B cell (primary cell): Measurements from ENCODE around the gene JAML. TPM values are rescaled to one million over a fixed set of nuclear protein-coding genes. Genes with fewer than 3 reads are reported as not detected.

ENCODE experiments used
- ATAC-seq: fragments of 200-7000 bp; cut with Tn5 transposase; one replicate; pipeline ENCODE4 v1.10.0; 2021; ENCODE audit warnings: low read depth, mild to moderate bottlenecking, moderate number of reproducible peaks, moderate library complexity
- CTCF ChIA-PET: fragments of 350-600 bp; sonication (Branson Sonifier 250); formaldehyde crosslinking; loops from one replicate; lab custom pipeline; 2021; ENCODE audit warnings: antibody characterized with exemption, inconsistent platforms; lab: Charles Lee
- POLR2A ChIA-PET: fragments of 350-600 bp; sonication (Branson Sonifier 250); formaldehyde crosslinking; loops from one replicate; lab custom pipeline; 2021; ENCODE audit warnings: antibody characterized with exemption; lab: Charles Lee
- DNase-seq: peaks from one replicate; pipeline ENCODE4 v3.0.0; 2013
- H2AFZ ChIP-seq: 2 replicates; pipeline ENCODE4 v1.6.1; 2012; ENCODE audit warnings: mild to moderate bottlenecking, low read depth, low read length; ENCODE audit not compliant: insufficient read depth, poor library complexity, severe bottlenecking
- H3K27ac ChIP-seq, 2 donors: 1 replicate in 1 of 2; 2 replicates in 1 of 2; pipeline ENCODE4 v1.5.1; 2012 to 2013; ENCODE audit warnings: low read length in 2 of 2, mild to moderate bottlenecking in 2 of 2, moderate library complexity in 1 of 2
- H3K27me3 ChIP-seq, 4 experiments: fragments of 200-600 bp in 1 of 4; sonication (generic) in 1 of 4; replicated peaks in 1 of 4; 1 replicate in 2 of 4; 2 replicates in 2 of 4; pipeline versions ENCODE4 v1.6.1 to v1.7.0; 2013 to 2016; ENCODE audit warnings: low read length in 3 of 4, mild to moderate bottlenecking in 2 of 4, mixed read lengths in 1 of 4, moderate library complexity in 1 of 4; ENCODE audit not compliant: insufficient read depth in 4 of 4, control insufficient read depth in 3 of 4; ENCODE audit errors: control extremely low read depth in 1 of 4
- H3K36me3 ChIP-seq, 2 experiments: replicated peaks in 1 of 2; 1 replicate in 1 of 2; 2 replicates in 1 of 2; pipeline versions ENCODE4 v1.6.1 to v1.7.1; 2013; ENCODE audit warnings: low read length in 1 of 2; ENCODE audit not compliant: insufficient read depth in 2 of 2, control insufficient read depth in 1 of 2; ENCODE audit errors: control extremely low read depth in 1 of 2, extremely low read depth in 1 of 2
- H3K4me1 ChIP-seq, 2 donors: fragments of 200-600 bp in 1 of 2; sonication (generic) in 1 of 2; 1 replicate in 1 of 2; 2 replicates in 1 of 2; pipeline versions ENCODE4 v1.5.1 to v1.6.1; 2013 to 2017; ENCODE audit warnings: low read length in 2 of 2; ENCODE audit not compliant: control insufficient read depth in 2 of 2, insufficient read depth in 2 of 2
- H3K4me2 ChIP-seq: replicated peaks from 2 replicates; pipeline ENCODE3; 2012; ENCODE audit warnings: mild to moderate bottlenecking, low read depth, low read length; ENCODE audit not compliant: poor library complexity, severe bottlenecking
- H3K4me3 ChIP-seq, 5 experiments: fragments of 200-600 bp in 1 of 5; sonication (generic) in 1 of 5; 1 replicate in 3 of 5; 2 replicates in 2 of 5; pipeline versions ENCODE4 v1.5.1 to v1.7.0; 2011 to 2016; ENCODE audit warnings: low read length in 4 of 5, mild to moderate bottlenecking in 4 of 5, low read depth in 2 of 5, control low read depth in 1 of 5, moderate library complexity in 1 of 5; ENCODE audit not compliant: insufficient read depth in 1 of 5; ENCODE audit errors: control extremely low read depth in 1 of 5, extremely low read depth in 1 of 5
- H3K79me2 ChIP-seq: fragments of 200-600 bp; sonication (generic); one replicate; pipeline ENCODE4 v1.6.0; 2016; ENCODE audit warnings: low read length; ENCODE audit not compliant: control insufficient read depth, insufficient read depth
- H3K9ac ChIP-seq: fragments of 200-600 bp; sonication (generic); 2 replicates; pipeline ENCODE4 v1.6.1; 2017; ENCODE audit warnings: mild to moderate bottlenecking, low read length, moderate library complexity
- H3K9me3 ChIP-seq, 3 donors: one replicate each; pipeline versions ENCODE4 v1.6.1 to v1.7.1; 2013; ENCODE audit warnings: low read length in 2 of 3; ENCODE audit not compliant: control insufficient read depth in 2 of 3, insufficient read depth in 1 of 3; ENCODE audit errors: control extremely low read depth in 1 of 3
- H4K20me1 ChIP-seq: 2 replicates; pipeline ENCODE4 v1.6.0; 2012; ENCODE audit warnings: mild to moderate bottlenecking, low read length; ENCODE audit not compliant: insufficient read depth, control insufficient read depth, poor library complexity, severe bottlenecking
- H3K27ac Mint-ChIP-seq: one replicate; pipeline ENCODE4 v1.8.0; 2021; ENCODE audit warnings: mixed read lengths
- H3K27me3 Mint-ChIP-seq: one replicate; pipeline ENCODE4 v1.8.0; 2021; ENCODE audit warnings: mixed read lengths
- H3K4me1 Mint-ChIP-seq: one replicate; pipeline ENCODE4 v1.8.0; 2021; ENCODE audit warnings: mixed read lengths
- H3K4me3 Mint-ChIP-seq: one replicate; pipeline ENCODE4 v1.8.0; 2021; ENCODE audit warnings: mixed read lengths
- H3K9me3 Mint-ChIP-seq: one replicate; pipeline ENCODE4 v1.8.0; 2022; ENCODE audit warnings: mixed read lengths; ENCODE audit not compliant: insufficient read depth
- CTCF ChIP-seq: fragments of 200-600 bp; IDR thresholded peaks from one replicate; pipeline ENCODE4 v1.8.0; 2022; ENCODE audit warnings: antibody characterized with exemption, mild to moderate bottlenecking
- EZH2 ChIP-seq: IDR thresholded peaks from 2 replicates; pipeline ENCODE4 v1.6.1; 2012; ENCODE audit warnings: borderline replicate concordance, low read depth, mild to moderate bottlenecking, moderate library complexity, low read length; ENCODE audit not compliant: insufficient read depth, poor library complexity, severe bottlenecking
- WGBS: methylation state at CpG from one replicate; pipeline ENCODE4 v1.1.5; 2013; ENCODE audit warnings: missing lambda C conversion rate; ENCODE audit not compliant: insufficient coverage; 5-methylcytosine and 5-hydroxymethylcytosine counted together
- intact Hi-C: fragments of 100-400 bp; cut with micrococcal nuclease; formaldehyde crosslinking; loops from one replicate; pipeline ENCODE4 v1.10.0; 2022
- polyA plus RNA-seq: library from polyadenylated mRNA; depleted of rRNA; stranded (reverse); fragments of >200 nt; gene quantifications from 2 replicates; pipeline ENCODE4 v1.2.3, GENCODE V29; 2012
- total RNA-seq, 2 donors: library from RNA; stranded (reverse); fragments of 120-200 nt in 1 of 2; gene quantifications; 1 replicate in 1 of 2; 2 replicates in 1 of 2; pipeline versions ENCODE4 v1.2.3 to v1.2.4, GENCODE V29; 2013 to 2022

Gene JAML
- total and polyA plus RNA-seq, 2 donors (not counting 1 experiment from before 2014, with no cell fraction given) = 1.0 to 9.6 TPM

GRCh38 chr11:118215765-118216164, 9.0 kb downstream of the JAML start:
- ChIA-PET POLR2A (no interaction called here), CTCF (interaction anchor here (0.9 to 1.2 kb wide), 2 partner anchors 14 to 17 kb away, joined by 3 to 8 read pairs; no protein-coding TSS in a partner anchor)
- Histone ChIP-seq H3K4me3 (no peak overlapping the region), H2AFZ (no peak overlapping the region), H3K4me1 (peaks cover 50 to 52% of the 10 kb centered on the region in 2 donors), H3K36me3 (no peaks in the 10 kb centered on the region), H3K4me2 (no peak overlapping the region), H3K79me2 (no peaks in the 10 kb centered on the region), H4K20me1 (no peaks in the 10 kb centered on the region), H3K9me3 (no peaks in the 10 kb centered on the region), H3K27me3 (peaks cover 0 to 28% (median 20%) of the 10 kb centered on the region in 4 experiments), H3K9ac (no peak overlapping the region), H3K27ac (no peak overlapping the region)
- Mint-ChIP-seq H3K27ac (no peak overlapping the region), H3K9me3 (no peaks in the 10 kb centered on the region), H3K4me1 (peaks cover 53% of the 10 kb centered on the region), H3K4me3 (peak overlapping the region; percentile 26), H3K27me3 (peaks cover 45% of the 10 kb centered on the region)
- ATAC-seq (no peak), DNase-seq (no peak)
- 88% methylated on average over 4 of the region's 7 CpGs for WGBS
- TF ChIP-seq EZH2 (no peak), CTCF (no peak)
- intact Hi-C loops = loop anchor here (2.0 kb wide), 1 partner anchor 13 kb away; no protein-coding TSS in a partner anchor

GRCh38 chr11:118215262-118215661, 9.5 kb downstream of the JAML start:
- Histone ChIP-seq H2AFZ (no peak overlapping the region), H4K20me1 (no peaks in the 10 kb centered on the region), H3K79me2 (no peaks in the 10 kb centered on the region), H3K4me1 (peaks cover 50 to 52% of the 10 kb centered on the region in 2 donors), H3K4me3 (peak overlapping the region in 2 of 5 experiments; percentile 28 to 34), H3K9ac (no peak overlapping the region), H3K9me3 (no peaks in the 10 kb centered on the region), H3K4me2 (peak overlapping the region; percentile 66), H3K36me3 (no peaks in the 10 kb centered on the region), H3K27me3 (peaks cover 0 to 23% (median 16%) of the 10 kb centered on the region in 4 experiments), H3K27ac (no peak overlapping the region)
- CTCF ChIA-PET = interaction anchor here (1.1 to 4.6 kb wide), 4 partner anchors 12 to 81 kb away, joined by 3 to 59 read pairs (median 8); no protein-coding TSS in a partner anchor
- peaks cover 48% of the 10 kb centered on the region for H3K27me3 Mint-ChIP-seq
- no peak for ATAC-seq
- WGBS = no CpG with 5 or more reads among the region's 3 CpGs
- no peaks in the 10 kb centered on the region for H3K9me3 Mint-ChIP-seq
- POLR2A ChIA-PET = interaction anchor here (0.6 to 1.3 kb wide), 3 partner anchors 9 to 401 kb away, joined by 3 to 6 read pairs (median 5); partner anchors contain the start of gene JAML
- peaks cover 53% of the 10 kb centered on the region for H3K4me1 Mint-ChIP-seq
- TF ChIP-seq CTCF (no peak), EZH2 (no peak)
- peak overlapping the region; percentile 84 for H3K4me3 Mint-ChIP-seq
- H3K27ac Mint-ChIP-seq = no peak overlapping the region
- intact Hi-C loops = loop anchor here (2.0 kb wide), 1 partner anchor 14 kb away; no protein-coding TSS in a partner anchor
- DNase-seq = no peak
